DND-41 (cell line): ENCODE measurements around the gene SIAH1.

ENCODE experiments used
- CTCF ChIP-seq: IDR thresholded peaks from 2 replicates; pipeline ENCODE4 v1.5.1; 2012; ENCODE audit warnings: borderline replicate concordance, low read length, moderate library complexity, mild to moderate bottlenecking; ENCODE audit not compliant: poor library complexity, severe bottlenecking; ENCODE audit errors: extremely low read depth
- EZH2 ChIP-seq: IDR thresholded peaks from 3 replicates; pipeline ENCODE4 v1.6.1; 2012; ENCODE audit warnings: borderline replicate concordance, low read depth, mild to moderate bottlenecking, moderate library complexity, low read length, inconsistent platforms; ENCODE audit not compliant: severe bottlenecking

GRCh38 chr16:48433850-48434530 is 48.8 kb upstream of the SIAH1 start:
- TF ChIP-seq CTCF: no peak
- TF ChIP-seq EZH2: no peak
